HG02840 (cell line): ENCODE results near the gene ANKRD30B.
"Not testable (repeated sequence)": the region's sequence is repeated elsewhere in the genome, so short reads cannot be mapped to it uniquely, and the experiment has no call there.

Experiments used
- ATAC-seq: cut with Tn5 transposase; IDR thresholded peaks from one replicate; pipeline ENCODE4 v1.9.1; 2021; ENCODE audit warnings: mild to moderate bottlenecking, moderate library complexity, moderate number of reproducible peaks; ENCODE audit not compliant: unreplicated experiment, low FRiP score

ANKRD30B gene, protein sequence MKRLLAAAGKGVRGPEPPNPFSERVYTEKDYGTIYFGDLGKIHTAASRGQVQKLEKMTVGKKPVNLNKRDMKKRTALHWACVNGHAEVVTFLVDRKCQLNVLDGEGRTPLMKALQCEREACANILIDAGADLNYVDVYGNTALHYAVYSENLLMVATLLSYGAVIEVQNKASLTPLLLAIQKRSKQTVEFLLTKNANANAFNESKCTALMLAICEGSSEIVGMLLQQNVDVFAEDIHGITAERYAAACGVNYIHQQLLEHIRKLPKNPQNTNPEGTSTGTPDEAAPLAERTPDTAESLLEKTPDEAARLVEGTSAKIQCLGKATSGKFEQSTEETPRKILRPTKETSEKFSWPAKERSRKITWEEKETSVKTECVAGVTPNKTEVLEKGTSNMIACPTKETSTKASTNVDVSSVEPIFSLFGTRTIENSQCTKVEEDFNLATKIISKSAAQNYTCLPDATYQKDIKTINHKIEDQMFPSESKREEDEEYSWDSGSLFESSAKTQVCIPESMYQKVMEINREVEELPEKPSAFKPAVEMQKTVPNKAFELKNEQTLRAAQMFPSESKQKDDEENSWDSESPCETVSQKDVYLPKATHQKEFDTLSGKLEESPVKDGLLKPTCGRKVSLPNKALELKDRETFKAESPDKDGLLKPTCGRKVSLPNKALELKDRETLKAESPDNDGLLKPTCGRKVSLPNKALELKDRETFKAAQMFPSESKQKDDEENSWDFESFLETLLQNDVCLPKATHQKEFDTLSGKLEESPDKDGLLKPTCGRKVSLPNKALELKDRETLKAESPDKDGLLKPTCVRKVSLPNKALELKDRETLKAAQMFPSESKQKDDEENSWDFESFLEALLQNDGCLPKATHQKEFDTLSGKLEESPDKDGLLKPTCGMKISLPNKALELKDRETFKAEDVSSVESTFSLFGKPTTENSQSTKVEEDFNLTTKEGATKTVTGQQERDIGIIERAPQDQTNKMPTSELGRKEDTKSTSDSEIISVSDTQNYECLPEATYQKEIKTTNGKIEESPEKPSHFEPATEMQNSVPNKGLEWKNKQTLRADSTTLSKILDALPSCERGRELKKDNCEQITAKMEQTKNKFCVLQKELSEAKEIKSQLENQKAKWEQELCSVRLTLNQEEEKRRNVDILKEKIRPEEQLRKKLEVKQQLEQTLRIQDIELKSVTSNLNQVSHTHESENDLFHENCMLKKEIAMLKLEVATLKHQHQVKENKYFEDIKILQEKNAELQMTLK (N-terminal part only)

DNA sequence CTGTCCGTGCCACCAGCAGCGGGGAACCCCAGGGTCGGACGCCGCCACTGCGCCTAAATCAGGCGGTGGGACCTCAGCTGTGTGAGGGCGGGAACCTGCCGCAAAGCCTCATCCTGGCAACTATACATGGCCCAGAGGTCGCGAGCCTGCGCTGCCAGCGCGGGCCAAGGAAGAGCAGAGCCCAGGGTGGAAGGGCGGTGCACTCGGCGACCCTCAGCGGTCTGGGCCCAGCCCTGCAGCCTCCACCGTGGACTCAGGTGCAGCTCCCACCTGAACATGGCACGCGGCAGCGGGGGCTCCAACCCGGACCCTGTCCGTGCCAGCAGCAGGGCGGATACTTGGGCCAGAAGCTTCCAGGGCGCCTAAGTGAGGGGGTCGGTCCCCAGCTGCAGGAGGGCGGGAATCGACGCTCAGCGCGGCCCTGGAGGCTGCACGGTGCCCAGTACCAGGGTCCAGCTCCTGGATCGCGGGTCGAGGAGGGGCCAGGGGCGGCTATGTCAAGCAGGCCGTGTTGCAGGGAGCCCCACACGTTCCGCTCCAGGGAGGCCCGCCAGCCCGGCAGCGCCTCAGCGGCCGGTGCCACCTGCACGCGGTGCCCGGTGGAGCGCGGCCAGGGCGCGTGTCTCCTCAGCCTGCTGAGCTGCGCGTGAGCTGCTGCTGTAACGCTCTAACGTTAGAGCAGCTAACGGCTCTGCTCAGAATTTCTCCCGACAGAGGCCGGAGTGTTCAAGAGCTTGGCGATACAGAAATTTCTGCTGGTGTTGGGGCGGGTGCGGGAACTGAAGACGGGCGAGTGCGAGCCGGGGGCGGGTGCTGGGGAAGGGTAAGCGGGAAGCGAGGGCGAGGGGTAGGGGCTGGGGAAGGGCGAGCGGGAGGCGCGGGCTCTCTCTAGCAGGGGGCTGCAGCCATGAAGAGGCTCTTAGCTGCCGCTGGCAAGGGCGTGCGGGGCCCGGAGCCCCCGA, at the start of gene ANKRD30B:
TSS of gene ANKRD30B (plus strand) at position 660 of the 962 bp plus-strand sequence. CDS start at position 908, 248 bp downstream.
- ATAC-seq, result no peak

DNA sequence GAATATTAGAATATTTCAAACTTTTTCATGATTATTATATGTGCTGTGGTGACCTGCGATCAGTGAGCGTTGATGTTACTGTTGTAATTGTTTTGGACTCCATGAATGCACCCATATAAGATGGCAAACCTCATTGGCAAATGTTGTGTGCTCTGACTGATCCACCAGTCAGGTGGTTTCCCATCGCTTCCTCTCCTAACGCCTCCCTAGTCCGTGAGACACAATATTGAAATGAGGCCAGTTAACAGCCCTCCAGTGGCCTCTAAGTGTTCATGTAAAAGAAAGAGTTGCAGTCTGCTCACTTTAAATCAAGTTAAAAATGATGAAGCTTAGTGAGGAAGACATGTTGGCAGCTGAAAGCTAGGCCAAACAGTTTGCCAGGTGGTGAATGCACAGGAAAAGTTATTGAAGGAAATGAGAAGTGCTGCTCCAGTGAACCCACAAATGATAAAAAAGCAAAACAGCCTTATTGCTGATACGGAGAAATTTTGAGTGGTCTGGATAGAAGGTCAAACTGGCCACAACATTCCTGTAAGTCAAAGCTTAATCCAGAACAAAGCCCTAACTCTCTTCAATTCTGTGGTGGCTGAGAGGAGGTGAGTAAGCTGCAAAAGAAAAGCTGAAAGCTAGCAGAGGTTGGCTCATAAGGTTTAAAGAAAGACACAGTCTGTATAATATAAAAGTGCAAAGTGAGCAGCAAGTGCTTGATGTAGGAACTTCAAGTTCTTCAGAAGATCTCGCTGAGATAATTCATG, 46.5 kb upstream of the ANKRD30B start:
- not testable (repeated sequence) for ATAC-seq

DNA sequence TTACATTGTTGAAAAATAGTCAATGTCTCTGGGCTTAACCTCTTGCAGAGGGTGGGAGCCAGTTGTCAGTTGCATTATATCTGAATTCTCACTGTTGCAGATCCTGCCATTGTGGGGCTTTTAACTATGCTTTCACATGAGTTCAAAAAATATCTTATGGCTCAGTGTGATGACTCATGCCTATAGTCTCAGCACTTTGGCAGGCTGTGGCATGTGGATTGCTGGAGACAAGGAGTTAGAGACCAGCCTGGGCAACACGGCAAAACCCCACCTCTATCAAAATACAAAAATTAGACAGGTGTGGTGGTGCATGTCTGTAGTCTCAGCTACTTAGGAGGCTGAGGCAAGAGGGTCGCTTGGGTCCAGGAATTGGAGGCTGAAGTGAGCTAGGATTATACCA, 38.2 kb upstream of the ANKRD30B start:
- ATAC-seq, result not testable (repeated sequence)

DNA sequence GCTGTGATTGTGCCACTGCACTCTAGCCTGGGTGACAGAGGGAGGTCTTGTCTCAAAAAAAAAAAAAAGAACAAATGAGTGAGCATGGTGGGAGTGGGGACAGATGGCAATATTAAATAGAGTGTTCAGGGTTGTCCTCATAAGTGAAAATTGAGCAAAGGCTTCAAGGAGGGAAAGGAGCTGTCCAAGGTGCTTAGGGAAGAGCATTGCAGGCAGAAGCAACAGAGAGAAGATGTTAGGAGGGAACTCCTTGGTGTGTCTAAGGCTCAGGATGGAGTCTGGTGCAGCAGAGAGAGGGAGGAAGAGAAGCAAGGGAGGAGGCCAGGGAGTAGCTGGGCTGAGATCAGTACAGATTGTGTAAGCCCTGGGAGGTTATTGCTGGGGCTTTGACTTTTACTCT, 26.4 kb upstream of the ANKRD30B start:
- ATAC-seq, result not testable (repeated sequence)

DNA sequence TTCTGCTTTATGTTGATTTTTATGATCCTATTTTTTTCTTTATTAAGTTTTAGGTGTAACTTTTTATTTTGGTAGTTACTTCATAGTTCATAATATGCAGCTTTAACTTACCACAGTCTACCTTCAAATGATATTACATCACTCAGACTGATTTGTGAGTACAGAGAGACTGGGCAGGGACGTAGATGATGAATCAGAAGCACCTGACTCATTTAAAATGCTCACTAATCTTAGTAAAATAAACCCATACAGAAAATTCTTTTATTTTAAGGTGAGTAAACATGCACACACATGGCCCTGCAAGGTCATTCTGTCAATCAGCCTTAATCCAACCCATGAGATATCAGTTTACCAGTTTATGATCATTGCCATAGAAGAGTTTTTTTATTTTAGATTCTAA, 8.9 kb upstream of the ANKRD30B start:
- not testable (repeated sequence) for ATAC-seq

DNA sequence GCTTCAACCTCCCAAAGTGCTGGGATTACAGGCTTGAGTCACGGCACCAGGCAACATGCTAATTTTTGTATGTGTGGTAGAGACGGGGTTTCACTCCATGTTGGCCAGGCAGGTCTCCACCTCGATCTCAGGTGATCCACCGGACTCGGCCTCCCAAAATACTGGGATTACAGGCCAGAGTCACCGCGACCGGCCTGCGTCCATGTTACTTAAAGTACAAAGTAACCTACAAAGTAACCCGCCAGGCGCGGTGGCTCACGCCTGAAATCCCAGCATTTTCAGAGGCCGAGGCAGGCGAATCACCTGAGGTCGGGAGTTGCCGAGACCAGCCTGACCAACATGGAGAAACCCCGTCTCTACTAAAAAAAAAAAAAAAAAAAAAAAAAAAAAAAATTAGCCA, 1.1 kb upstream of the ANKRD30B start:
- ATAC-seq, result no peak

DNA sequence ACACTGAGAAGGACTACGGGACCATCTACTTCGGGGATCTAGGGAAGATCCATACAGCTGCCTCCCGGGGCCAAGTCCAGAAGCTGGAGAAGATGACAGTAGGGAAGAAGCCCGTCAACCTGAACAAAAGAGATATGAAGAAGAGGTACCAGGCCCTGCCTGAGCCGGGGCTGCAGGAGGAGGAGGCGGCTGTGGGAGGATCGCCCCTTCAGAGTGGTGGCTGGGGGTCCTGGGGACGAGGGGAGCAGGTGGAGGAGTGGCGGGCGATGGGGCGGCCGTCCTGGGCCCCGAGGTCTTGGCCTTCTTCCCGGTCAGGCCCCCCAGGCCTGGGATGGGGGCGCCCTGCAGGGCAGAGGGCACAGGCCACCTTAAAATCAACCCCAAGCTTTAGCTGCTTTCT, 524 bp downstream of the ANKRD30B start:
- ATAC-seq, result no peak

DNA sequence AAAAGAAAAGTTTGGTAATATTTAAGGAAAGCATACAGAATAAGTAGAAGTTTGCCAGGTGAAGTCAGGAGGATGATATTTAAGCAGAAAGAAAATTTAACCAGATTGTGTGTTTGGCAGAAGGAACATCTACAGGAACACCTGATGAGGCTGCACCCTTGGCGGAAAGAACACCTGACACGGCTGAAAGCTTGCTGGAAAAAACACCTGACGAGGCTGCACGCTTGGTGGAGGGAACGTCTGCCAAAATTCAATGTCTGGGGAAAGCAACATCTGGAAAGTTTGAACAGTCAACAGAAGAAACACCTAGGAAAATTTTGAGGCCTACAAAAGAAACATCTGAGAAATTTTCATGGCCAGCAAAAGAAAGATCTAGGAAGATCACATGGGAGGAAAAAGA, 15.6 kb downstream of the ANKRD30B start:
- ATAC-seq, result not testable (repeated sequence)

DNA sequence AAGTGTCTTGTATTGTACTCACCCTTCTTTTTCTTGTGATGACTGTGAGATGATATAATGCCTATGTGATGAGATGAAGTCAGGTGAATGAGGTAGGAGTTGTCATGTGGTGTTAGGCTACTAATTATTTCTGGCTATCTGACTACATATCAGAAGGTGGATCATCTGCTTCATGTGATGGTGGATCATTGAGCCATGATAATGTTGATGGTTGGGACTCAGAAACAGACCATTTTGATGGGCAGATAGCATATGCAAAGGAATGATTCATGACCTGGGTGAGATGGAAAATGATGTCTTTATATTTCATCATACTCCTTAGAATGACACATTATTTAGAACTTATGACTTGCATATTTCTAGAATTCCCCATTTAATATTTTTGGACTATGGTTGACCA, 19.5 kb downstream of the ANKRD30B start:
- ATAC-seq, result no peak

DNA sequence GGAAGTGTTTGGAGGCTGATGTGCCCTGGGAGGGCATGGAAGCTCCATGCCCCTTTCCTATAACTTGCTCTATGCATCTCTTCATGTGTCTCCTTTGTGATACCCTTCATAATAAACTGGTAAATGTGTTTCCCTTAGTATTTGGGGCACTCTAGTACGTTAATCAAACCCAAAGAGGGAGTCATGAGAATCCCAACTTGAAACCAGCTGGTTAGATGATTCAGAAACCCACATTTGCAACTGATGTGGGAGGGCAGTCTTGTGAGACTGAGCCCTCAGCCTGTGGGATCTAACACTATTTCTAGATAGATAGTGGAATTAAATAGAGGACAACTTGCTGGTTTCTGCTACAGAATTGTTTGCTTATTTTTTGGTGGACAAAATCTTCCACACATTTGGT, 20.3 kb downstream of the ANKRD30B start:
- ATAC-seq, result no peak

DNA sequence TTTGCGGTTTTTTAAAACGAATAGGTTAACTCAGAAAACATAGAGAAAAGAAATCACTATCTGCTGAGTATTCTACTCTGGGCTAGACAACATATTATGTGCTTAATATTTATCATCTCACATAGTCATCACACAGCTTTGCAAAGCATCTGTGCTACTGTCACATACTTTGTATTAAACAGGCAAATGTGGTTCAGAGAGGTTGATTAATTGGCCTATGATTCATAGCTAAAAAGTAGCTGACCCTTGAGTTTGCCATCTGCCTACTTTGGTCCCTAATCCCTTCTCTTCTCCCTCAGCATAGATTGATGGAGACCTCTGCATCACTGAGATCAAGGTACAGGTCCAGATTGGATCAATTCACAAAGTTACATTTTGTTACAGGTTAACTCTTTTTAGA, 21.4 kb downstream of the ANKRD30B start:
- ATAC-seq, result no peak

DNA sequence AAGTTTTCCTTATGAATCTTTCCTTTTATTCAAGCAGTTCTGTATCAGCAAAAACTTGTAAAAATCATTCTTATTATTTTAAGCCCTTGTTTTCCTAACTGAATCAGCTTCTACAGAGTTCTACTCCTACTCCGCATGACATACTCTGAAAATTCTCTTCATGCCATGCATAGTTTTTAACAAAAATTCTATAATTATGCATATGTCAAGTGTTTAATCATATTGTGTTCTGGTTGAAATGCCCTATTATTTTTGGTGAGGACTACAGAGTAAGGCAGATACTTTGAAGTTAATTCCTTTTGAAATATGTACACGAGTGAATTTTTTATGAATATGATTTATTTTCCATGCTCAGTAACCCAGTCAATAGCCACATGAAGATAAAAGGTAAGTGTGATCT, 28.8 kb downstream of the ANKRD30B start:
- no peak for ATAC-seq

DNA sequence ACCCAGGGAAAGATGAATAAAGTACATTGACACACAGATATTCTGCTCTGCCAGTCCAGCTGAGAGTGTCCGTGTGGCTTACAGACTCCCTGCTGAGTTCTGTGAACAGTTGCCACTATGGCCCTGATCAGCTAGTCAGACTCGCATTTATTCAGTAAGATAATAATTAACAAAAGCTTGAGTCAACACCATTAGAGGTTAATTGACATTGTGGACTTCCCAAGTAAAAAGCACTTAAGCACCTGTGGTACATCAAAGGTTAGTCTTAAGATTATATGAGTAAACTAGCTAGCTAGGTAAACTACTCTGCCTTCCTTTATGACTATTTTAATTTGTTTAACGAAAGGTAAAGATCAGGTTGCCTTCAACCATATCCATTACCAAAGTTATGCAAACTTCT, 33.7 kb downstream of the ANKRD30B start:
- no peak for ATAC-seq

DNA sequence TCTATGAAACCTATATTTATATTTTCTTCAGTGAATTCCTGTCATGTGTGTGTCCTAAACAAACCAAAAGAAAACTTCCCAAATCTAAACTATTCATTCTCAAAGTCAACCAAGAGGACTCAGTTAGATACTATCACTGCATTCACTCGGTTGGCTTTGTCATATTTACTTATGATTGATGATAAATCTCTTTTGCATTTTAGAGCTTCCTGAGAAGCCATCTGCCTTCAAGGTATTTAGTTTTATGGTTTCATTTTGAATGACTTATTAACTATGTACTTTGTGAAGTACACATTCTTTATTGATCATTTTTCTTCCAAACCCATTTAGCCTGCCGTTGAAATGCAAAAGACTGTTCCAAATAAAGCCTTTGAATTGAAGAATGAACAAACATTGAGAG, 36.2 kb downstream of the ANKRD30B start:
- ATAC-seq, result no peak

DNA sequence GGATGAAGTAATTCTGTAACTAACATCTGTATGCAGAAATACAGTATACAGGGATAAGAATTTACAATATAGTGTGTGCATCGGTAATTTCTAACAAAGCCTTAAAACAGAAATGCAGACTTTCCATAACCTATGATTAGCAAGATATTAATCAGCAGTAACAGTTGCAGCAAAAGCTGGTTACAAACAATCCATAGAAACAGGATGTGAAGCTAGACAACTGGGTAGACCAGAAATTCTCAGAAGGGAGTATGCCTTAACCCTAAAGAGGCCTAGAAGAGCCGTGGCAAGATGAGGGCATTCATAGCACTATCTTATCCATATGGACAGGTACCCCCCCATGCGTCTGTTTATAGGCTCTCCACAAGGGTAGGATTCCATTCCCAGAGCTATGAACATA, 48.9 kb downstream of the ANKRD30B start:
- not testable (repeated sequence) for ATAC-seq

DNA sequence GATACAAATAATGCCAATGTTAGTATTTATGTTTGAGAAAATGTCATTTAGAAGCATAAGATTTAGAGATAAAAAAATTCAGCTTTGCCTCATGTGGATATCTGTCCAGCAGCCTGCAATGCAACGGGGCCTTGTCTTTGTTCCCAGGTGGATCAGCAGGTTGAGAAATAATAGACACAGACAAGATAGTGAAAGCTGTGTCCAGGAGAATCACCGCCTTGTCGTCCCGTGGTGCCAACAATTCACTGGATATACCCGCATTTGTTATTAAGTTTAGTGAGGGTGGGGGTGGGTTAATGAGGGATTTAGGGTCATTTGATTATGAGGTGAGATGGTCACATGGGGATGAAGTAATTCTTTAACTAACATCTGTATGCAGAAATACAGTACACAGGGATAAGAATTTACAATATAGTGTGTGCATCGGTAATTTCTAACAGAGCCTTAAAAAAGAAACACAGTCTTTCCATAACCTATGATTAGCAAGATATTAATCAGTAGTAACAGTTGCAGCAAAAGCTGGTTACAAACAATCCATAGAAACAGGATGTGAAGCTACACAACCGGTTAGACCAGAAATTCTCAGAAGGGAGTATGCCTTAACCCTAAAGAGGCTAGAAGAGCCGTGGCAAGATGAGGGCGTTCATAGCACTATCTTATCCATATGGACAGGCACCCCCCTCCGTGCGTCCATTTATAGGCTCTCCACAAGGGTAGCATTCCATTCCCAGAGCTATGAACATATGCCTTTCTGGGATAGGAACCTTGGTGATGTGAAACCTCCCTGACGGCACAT, 50.2 kb downstream of the ANKRD30B start:
- ATAC-seq, result not testable (repeated sequence)

DNA sequence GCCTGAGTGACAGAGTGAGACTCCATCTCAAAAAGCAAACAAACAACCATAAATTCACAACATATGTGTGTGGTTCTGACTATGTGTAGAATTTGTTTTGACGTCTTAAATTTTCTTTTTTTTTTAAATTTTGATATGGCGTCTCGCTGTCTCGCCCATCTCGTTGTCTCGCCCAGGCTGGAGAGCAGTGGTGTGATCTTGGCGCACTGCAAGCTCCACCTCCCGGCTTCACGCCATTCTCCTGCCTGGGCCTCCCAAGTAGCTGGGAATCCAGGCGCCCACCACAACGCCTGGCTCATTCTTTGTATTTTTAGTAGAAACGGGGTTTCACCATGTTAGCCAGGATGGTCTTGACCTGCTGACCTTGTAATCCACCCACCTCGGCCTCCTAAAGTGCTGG, 63.1 kb downstream of the ANKRD30B start:
- ATAC-seq, result not testable (repeated sequence)
